ENCODE measurements around the gene PLA2G4B.

PLA2G4B gene

DNA sequence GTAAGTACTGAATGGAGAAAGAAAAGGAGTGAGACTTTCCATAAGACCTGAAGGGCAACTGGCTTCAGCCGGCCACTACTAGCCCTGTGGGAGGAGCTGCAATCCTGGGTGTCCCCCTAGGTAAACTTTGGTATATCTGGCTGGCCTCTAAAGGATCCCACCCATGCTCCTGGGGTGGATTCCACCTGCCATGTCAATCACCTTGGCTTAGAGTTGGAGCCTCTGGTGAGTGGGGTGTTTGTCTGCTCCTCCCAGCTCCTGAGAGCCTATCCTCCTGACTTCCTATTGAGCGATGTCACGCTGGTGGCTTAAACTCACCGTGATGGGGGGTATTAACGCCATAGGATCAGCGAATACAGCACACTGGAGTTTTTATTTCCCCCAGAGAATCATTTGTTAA, 52.6 kb downstream of the PLA2G4B start:
- no peak for DNase-seq

- no peak for DNase-seq
These were observed 53.3 kb downstream of the PLA2G4B start for GRCh38 chr15:41891946-41892345.

DNA sequence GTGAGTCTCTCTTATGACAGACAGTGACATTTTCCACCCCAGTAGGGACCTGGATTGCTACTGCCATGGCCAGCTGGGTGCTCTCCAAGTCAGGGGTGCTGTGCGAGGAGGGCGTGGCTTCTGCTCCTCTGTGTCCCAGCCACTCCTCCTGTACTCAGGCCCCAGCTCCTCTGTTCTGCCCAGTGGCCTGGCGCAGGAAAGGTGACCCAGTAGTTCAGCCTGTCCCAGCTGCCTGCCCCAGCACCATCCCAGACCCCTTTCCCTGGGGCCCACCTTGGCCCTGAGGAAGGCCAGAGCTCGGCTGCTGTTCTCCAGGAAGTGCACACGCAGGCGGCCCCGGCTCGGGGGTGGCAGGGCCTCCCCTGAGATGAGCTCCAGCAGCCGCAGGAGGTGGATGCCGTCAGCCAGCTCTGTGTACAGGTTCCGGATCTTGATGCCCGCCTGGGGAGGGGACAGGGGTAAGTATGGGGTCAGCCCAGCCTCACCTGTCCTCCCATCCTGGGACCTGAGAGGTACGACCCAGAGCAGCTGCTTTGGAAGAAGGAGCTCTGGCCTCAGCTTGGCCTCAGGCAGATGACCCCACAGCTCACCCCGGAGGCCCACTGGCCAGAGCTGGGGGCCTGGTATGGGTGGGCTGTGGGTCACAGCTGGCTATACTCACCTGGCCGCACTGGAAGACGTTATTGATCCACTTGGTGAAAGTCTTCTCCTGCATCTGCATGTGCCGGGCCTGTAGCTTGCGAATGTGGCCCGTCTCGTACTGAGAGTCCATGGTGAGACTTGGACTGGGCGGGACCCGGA, 54.2 kb downstream of the PLA2G4B start:
- DNase-seq = peak in 1 of 2 donors; percentile 23

GRCh38 chr15:41893422-41894250, 55.0 kb downstream of the PLA2G4B start, which contains the start of gene SPTBN5:
Gene SPTBN5, minus strand, starts transcription at chr15:41894053. Its CDS starts 556 bp downstream, at chr15:41893497.
- DNase-seq = no peak

DNA sequence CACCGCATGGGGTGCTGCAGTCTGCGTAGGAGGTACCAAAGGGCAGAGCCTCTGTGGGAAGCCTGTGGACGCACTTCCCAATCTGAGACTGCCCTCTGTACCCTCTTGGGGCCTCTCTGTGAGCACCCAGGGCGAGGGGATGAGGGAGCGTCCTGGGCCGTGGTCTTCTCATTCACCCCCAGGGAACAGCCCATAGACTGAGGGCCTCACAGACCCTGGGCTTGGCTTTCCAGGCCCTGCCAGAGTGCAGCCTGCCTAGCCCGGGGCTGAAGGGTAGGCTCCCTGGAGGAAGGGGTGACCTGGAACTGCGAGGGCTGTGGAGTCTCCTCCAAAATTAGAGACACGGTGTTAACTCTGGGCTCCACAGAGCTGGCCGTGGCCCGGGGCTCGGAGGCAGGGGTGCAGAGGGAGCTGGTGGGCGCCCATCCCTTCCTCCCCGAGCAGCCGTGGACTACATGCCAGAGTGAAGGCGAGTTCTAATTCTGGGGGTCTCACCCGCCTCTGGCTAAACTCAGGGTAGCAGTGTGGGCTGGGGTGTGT, 55.7 kb downstream of the PLA2G4B start:
- DNase-seq = no peak

DNA sequence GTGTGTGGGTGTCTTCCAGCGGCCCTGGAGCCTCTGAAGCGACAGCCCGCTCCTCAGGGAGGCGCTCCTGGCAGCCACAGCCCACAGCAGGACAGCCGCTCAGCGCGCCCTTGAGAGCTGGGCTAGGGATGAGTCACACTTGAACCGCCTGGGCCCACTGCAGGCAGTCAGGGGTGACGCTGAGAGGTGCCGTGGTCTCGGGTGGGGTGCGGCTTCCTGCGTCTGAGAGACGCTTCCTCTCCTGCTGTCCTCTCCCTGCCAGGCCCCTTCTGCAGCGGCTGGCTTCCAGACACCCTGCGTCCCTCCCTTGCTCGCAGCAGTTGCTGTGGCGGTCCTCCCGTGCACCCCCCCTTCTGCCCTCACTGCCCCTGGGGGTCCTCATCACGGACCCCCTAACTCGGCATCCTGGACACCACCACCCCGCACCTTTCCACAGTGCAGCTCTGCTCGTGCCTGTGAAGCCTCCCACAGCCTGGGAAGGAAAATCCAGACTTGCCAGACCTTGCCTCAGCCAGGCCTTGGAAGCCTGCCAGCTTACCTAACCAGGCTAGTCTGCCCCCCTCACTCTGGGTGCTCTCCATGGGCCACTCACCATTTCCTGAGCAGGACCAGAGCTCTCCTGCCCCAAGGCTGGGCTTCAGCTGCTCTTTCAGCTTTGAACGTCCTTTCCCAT, 56.3 kb downstream of the PLA2G4B start:
- DNase-seq = peak; percentile 89 to 93

DNA sequence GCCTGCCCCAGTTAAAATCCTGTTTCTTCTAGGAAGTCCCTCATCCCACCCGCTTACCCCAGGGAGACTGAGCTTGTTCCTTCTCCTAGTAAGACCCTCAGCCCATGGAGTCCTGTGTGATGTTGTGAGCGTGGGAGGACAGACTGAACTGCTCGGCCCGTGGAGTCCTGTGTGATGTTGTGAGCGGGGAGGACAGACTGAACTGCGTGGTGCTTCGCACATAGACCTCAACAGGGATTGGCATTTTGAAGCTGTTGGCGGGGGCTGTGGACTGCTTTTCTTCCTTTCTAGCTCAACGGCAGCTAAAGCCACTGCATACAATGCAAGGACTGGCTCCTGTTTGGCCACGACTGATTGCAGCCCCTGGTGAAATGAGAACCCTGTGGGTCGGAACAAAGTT, 56.8 kb downstream of the PLA2G4B start:
- DNase-seq = no peak

GRCh38 chr15:41895957-41896356, 57.3 kb downstream of the PLA2G4B start:
- DNase-seq = no peak

DNA sequence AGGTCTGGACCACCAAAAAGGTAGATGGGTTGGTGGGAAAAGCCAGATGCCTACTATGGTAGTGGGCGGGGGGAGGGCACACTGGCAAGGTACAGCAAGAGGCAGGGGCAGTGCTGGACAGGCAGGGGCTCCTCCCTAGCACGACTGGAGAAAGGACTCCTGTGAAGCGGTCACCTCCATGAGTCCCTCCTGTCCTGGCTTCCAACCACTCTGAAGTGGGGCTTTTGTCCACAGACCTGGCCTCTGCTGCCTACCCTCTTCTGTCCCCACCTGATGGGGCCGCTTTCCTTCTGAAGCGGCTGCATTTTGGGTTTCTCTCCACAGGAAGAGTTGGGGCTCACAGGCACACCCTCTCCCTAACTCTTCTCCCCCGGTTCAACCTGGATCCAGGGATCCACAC, 57.9 kb downstream of the PLA2G4B start:
- DNase-seq = no peak

- no peak for DNase-seq
These were observed 58.7 kb downstream of the PLA2G4B start for GRCh38 chr15:41897363-41897799.

Measured in CD4-positive, alpha-beta T cell treated with Interleukin-4 for 1 hour (primary cell).